RWPE1 (cell line): ENCODE measurements around the gene KCNK2.
"Not testable (repeated sequence)": the region's sequence is repeated elsewhere in the genome, so short reads cannot be mapped to it uniquely, and the experiment has no call there.

Experiments
- CTCF ChIA-PET: fragments of 350-600 bp; sonication (Branson Sonifier 250); formaldehyde crosslinking; extraction: SDS; loops from one replicate; lab custom pipeline; 2021; lab: Yijun Ruan, JAX
- POLR2A ChIA-PET: fragments of 400-600 bp; formaldehyde crosslinking; extraction: SDS; loops from one replicate; lab custom pipeline; 2020; ENCODE audit warnings: antibody characterized with exemption; ENCODE audit not compliant: low non-redundant PET; lab: Yijun Ruan, JAX
- DNase-seq: peaks from one replicate; pipeline ENCODE4 v3.0.0; 2012; ENCODE audit warnings: low spot score
- H3K27ac ChIP-seq: fragments of 450-650 bp; 2 replicates; pipeline ENCODE4 v1.5.1; 2017
- CTCF ChIP-seq: fragments of 450-650 bp; conservative IDR thresholded peaks from 2 replicates; pipeline ENCODE4 v1.5.1; 2017; ENCODE audit warnings: low read depth, mild to moderate bottlenecking

KCNK2 gene

GRCh38 chr1:215156232-215156631 is 73.7 kb downstream of the KCNK2 start:
- CTCF ChIA-PET, result no interaction called here
- H3K27ac ChIP-seq, result no peak overlapping the region
- no peak for DNase-seq
- POLR2A ChIA-PET, result no interaction called here
- no peak for TF ChIP-seq CTCF

- TF ChIP-seq CTCF, result no peak
- no peak overlapping the region for H3K27ac ChIP-seq
- DNase-seq, result no peak
- POLR2A ChIA-PET, result no interaction called here
- CTCF ChIA-PET, result interaction anchor here (0.6 to 1.3 kb wide), 2 partner anchors 14 to 119 kb away, joined by 3 read pairs; no protein-coding TSS in a partner anchor
Observed at GRCh38 chr1:215160351-215160750, 77.8 kb downstream of the KCNK2 start.

- POLR2A ChIA-PET, H3K27ac ChIP-seq, DNase-seq, CTCF ChIA-PET: not testable (repeated sequence)
Observed at GRCh38 chr1:215163144-215163543, 80.6 kb downstream of the KCNK2 start.

GRCh38 chr1:215166886-215167285 is 84.3 kb downstream of the KCNK2 start:
- CTCF ChIA-PET, result no interaction called here
- POLR2A ChIA-PET, result no interaction called here
- TF ChIP-seq CTCF, result no peak
- no peak overlapping the region for H3K27ac ChIP-seq
- DNase-seq, result no peak

- no peak for TF ChIP-seq CTCF
- no peak for DNase-seq
- H3K27ac ChIP-seq, result no peak overlapping the region
- POLR2A ChIA-PET, result no interaction called here
- CTCF ChIA-PET, result interaction anchor here (0.8 kb wide), 1 partner anchor 15 kb away, joined by 3 read pairs; no protein-coding TSS in a partner anchor
Observed at GRCh38 chr1:215181518-215181917, 99.0 kb downstream of the KCNK2 start.

- DNase-seq, result no peak
- no peak for TF ChIP-seq CTCF
- ChIA-PET CTCF (no interaction called here), POLR2A (no interaction called here)
- H3K27ac ChIP-seq, result no peak overlapping the region
Observed at GRCh38 chr1:215185067-215185620, 102.6 kb downstream of the KCNK2 start.

GRCh38 chr1:215188302-215188950 is 105.9 kb downstream of the KCNK2 start:
- ChIA-PET POLR2A (no interaction called here), CTCF (interaction anchor here (0.5 kb wide), 1 partner anchor 77 kb away, joined by 3 read pairs; no protein-coding TSS in a partner anchor)
- no peak overlapping the region for H3K27ac ChIP-seq
- TF ChIP-seq CTCF, result no peak
- DNase-seq, result no peak
